Activated CD4-positive, alpha-beta T cell treated with anti-CD3 and anti-CD28 coated beads, Interleukin-2, amount 10 ng/mL, durations not matched to agents 7 days and 5 days (primary cell): Measurements from ENCODE around the gene PTPN11. TPM values are rescaled to one million over a fixed set of nuclear protein-coding genes. Genes with fewer than 3 reads are reported as not detected.
A peak's percentile ranks its signal among the peaks of the same experiment; 100 is the strongest.
"Not testable (repeated sequence)": the region's sequence is repeated elsewhere in the genome, so short reads cannot be mapped to it uniquely, and the experiment has no call there.

Source experiments
- CTCF ChIA-PET: fragments of 350-600 bp; sonication (Branson Sonifier 250); formaldehyde crosslinking; loops from one replicate; lab custom pipeline; 2021; ENCODE audit warnings: antibody characterized with exemption; lab: Charles Lee
- POLR2A ChIA-PET: fragments of 350-600 bp; sonication (Branson Sonifier 250); formaldehyde crosslinking; loops from one replicate; lab custom pipeline; 2021; ENCODE audit warnings: antibody characterized with exemption; lab: Charles Lee
- DNase-seq: peaks from one replicate; pipeline ENCODE4 v3.0.0-alpha.2; 2020
- H3K27ac Mint-ChIP-seq: one replicate; pipeline ENCODE4 v1.8.0; 2021; ENCODE audit warnings: mild to moderate bottlenecking, moderate library complexity, mixed read lengths
- H3K27me3 Mint-ChIP-seq: one replicate; pipeline ENCODE4 v1.8.0; 2021; ENCODE audit warnings: mixed read lengths
- H3K36me3 Mint-ChIP-seq: one replicate; pipeline ENCODE4 v1.8.0; 2021; ENCODE audit warnings: low read depth, mixed read lengths
- H3K4me1 Mint-ChIP-seq: one replicate; pipeline ENCODE4 v1.8.0; 2021; ENCODE audit warnings: mixed read lengths
- H3K4me3 Mint-ChIP-seq: one replicate; pipeline ENCODE4 v1.8.0; 2021; ENCODE audit warnings: mild to moderate bottlenecking, moderate library complexity, mixed read lengths
- H3K9me3 Mint-ChIP-seq: one replicate; pipeline ENCODE4 v1.8.0; 2021; ENCODE audit warnings: mixed read lengths
- total RNA-seq, 2 experiments: library from RNA; stranded (reverse); gene quantifications; one replicate each; pipeline ENCODE4 v1.2.3, GENCODE V29; 2021

PTPN11 gene
- total RNA-seq, 2 experiments from 2014 or later, result 79.2 to 84.4 TPM

- CTCF ChIA-PET, DNase-seq: not testable (repeated sequence)
- peaks cover 12% of the 10 kb centered on the region for H3K27me3 Mint-ChIP-seq
Measured at GRCh38 chr12:112389922-112390654, 28.7 kb upstream of the PTPN11 start.

DNA sequence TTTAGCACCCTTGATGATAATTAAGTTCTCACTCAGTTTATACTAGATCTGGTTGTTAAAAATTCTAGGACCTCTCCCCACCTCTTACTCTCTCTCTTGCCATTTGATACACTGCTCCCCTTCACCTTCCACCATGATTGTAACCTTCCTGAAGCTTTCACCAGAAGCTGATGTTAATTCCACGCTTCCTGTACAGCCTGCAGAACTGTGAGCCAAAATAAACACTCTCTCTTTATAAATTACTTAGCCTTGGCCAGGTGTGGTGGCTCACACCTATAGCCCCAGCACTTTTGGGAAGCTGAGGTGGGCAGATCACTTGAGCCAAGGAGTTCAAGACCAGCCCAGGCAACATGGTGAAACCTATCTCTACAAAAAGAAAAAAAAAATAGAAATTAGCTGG lies 25.4 kb upstream of the PTPN11 start:
- Mint-ChIP-seq H3K27ac (no peak overlapping the region), H3K4me3 (no peak overlapping the region), H3K36me3 (no peaks in the 10 kb centered on the region), H3K27me3 (peaks cover 9% of the 10 kb centered on the region), H3K4me1 (no peaks in the 10 kb centered on the region), H3K9me3 (peaks cover 3% of the 10 kb centered on the region)
- ChIA-PET POLR2A (interaction anchor here (0.6 kb wide), 1 partner anchor 45 kb away, joined by 3 read pairs; no protein-coding TSS in a partner anchor), CTCF (interaction anchor here (0.6 kb wide), 2 partner anchors 37 to 53 kb away, joined by 3 read pairs; no protein-coding TSS in a partner anchor)
- no peak for DNase-seq

More at GRCh38 chr12:112389922-112390654, 28.7 kb upstream of the PTPN11 start:
- H3K36me3 Mint-ChIP-seq, H3K4me3 Mint-ChIP-seq, H3K9me3 Mint-ChIP-seq, H3K27ac Mint-ChIP-seq, POLR2A ChIA-PET: not testable (repeated sequence)
- H3K4me1 Mint-ChIP-seq, result peaks cover 12% of the 10 kb centered on the region

DNA sequence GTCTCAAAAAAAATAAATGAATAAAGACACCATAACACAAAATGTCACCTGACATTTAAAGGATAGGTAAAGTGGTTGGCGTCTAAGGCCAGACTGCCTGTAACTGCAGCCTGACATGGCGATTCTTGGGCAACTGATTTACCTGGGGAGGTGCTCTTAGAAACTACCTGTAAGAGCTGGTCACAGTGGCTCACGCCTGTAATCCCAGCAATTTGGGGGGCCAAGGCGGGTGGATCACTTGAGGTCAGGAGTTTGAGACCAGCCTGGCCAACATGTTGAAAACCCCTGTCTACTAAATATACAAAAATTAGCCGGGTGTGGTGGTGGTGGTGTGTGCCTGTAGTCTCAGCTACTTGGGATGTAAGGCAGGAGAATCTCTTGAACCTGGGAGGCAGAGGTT lies 17.7 kb upstream of the PTPN11 start:
- H3K4me1 Mint-ChIP-seq, result peaks cover 2% of the 10 kb centered on the region
- no peaks in the 10 kb centered on the region for H3K9me3 Mint-ChIP-seq
- DNase-seq, result no peak
- H3K4me3 Mint-ChIP-seq, result no peak overlapping the region
- ChIA-PET CTCF (interaction anchor here (0.7 to 1.6 kb wide), 3 partner anchors 10 to 69 kb away, joined by 3 to 4 read pairs (median 3); no protein-coding TSS in a partner anchor), POLR2A (no interaction called here)
- no peaks in the 10 kb centered on the region for H3K27me3 Mint-ChIP-seq
- H3K27ac Mint-ChIP-seq, result no peak overlapping the region
- peaks cover 17% of the 10 kb centered on the region for H3K36me3 Mint-ChIP-seq

DNA sequence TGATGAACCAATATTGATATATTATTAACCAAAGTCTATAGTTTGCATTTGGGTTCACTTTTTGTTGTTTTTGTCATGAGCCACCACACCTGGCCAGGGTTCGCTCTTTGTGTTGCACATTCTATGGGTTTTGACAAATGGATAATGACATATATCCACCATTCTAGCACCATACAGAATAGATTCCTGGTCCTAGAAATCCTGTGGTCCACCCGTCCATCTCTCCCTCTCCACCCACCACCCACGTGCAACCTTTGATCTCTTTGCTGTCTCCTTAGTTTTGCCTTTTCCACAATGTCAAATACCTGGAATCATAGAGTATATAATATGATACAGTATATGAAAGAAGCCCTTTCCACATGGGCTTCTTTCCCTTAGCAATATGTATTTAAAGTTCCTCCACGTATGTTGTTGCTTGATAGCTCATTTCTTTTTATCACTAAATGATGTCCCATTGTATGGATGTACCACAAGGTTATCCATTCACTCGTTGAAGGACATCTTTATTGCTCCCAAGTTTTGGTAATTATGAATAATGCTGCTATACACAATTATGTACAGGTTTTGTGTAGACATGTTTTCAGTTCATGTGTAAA lies 16.7 kb upstream of the PTPN11 start:
- Mint-ChIP-seq H3K4me3 (no peak overlapping the region), H3K36me3 (peaks cover 25% of the 10 kb centered on the region), H3K9me3 (no peaks in the 10 kb centered on the region), H3K27ac (no peak overlapping the region), H3K4me1 (peaks cover 8% of the 10 kb centered on the region), H3K27me3 (no peaks in the 10 kb centered on the region)
- no peak for DNase-seq
- ChIA-PET POLR2A (no interaction called here), CTCF (interaction anchor here (0.5 to 1.6 kb wide), 3 partner anchors 9 to 327 kb away, joined by 3 to 6 read pairs (median 4); no protein-coding TSS in a partner anchor)

GRCh38 chr12:112406519-112407488 lies 11.9 kb upstream of the PTPN11 start:
- Mint-ChIP-seq H3K4me1 (peaks cover 40% of the 10 kb centered on the region), H3K36me3 (peaks cover 46% of the 10 kb centered on the region), H3K27ac (peak overlapping the region; percentile 57), H3K9me3 (no peaks in the 10 kb centered on the region), H3K4me3 (peak overlapping the region; percentile 100), H3K27me3 (no peaks in the 10 kb centered on the region)
- ChIA-PET POLR2A (no interaction called here), CTCF (no interaction called here)
- DNase-seq, result no peak

GRCh38 chr12:112407683-112408082 lies 11.1 kb upstream of the PTPN11 start:
- Mint-ChIP-seq H3K4me3 (peak overlapping the region; percentile 100), H3K4me1 (peaks cover 40% of the 10 kb centered on the region), H3K36me3 (peaks cover 46% of the 10 kb centered on the region), H3K27ac (peak overlapping the region; percentile 100)
- POLR2A ChIA-PET, CTCF ChIA-PET, H3K27me3 Mint-ChIP-seq, H3K9me3 Mint-ChIP-seq, DNase-seq: not testable (repeated sequence)

DNA sequence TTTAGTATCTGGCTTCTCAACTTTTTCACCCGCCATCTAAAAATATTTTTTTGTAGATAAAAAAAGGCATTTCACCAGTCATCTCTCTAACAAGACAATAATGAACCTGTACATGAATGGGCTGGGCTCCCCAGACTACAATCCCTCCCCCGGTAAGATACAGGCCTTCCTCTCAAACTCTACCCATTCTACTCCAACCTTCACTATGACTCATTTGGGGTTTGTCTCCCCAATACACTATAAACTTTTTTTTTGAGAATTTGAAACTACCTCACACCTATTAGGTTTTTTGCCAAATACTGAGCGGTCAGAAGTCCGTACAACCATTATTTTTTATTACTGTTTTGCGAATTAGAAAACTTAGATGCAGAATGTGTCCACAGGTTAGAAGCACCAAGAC lies 10.1 kb upstream of the PTPN11 start:
- ChIA-PET POLR2A (no interaction called here), CTCF (no interaction called here)
- peaks cover 40% of the 10 kb centered on the region for H3K4me1 Mint-ChIP-seq
- H3K9me3 Mint-ChIP-seq, result no peaks in the 10 kb centered on the region
- H3K36me3 Mint-ChIP-seq, result peaks cover 46% of the 10 kb centered on the region
- peak; percentile 21 for DNase-seq
- H3K27me3 Mint-ChIP-seq, result no peaks in the 10 kb centered on the region
- H3K4me3 Mint-ChIP-seq, result peak overlapping the region; percentile 100
- H3K27ac Mint-ChIP-seq, result peak overlapping the region; percentile 100

- peaks cover 40% of the 10 kb centered on the region for H3K4me1 Mint-ChIP-seq
- no peaks in the 10 kb centered on the region for H3K9me3 Mint-ChIP-seq
- H3K27me3 Mint-ChIP-seq, result no peaks in the 10 kb centered on the region
- H3K4me3 Mint-ChIP-seq, result peak within 1 kb of the TSS; percentile 100
- peaks cover 46% of the 10 kb centered on the region for H3K36me3 Mint-ChIP-seq
- ChIA-PET POLR2A (no interaction called here), CTCF (no interaction called here)
- peak; percentile 89 for DNase-seq
- peak within 1 kb of the TSS; percentile 100 for H3K27ac Mint-ChIP-seq
Measured at GRCh38 chr12:112409064-112409905, 9.5 kb upstream of the PTPN11 start, which contains the start of gene RPL6. Gene RPL6, minus strand, starts transcription at chr12:112409605. Its CDS starts 949 bp downstream, at chr12:112408656.

DNA sequence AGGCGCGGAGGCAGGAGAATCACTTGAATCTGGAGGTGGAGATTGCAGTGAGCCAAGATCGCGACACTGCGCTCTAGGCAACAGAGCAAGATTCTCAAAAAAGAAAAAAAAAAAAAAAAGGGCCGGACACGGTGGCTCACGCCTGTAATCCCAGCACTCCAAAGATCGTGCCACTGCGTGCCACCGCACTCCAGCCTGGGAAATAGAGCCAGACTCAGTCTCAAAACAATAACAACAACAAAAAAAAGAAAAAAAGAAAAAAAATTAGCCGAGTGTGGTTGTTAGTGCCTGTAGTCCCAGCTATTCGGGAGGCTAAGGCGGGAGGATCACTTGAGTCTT lies 8.9 kb upstream of the PTPN11 start:
- H3K36me3 Mint-ChIP-seq, result peaks cover 41% of the 10 kb centered on the region
- ChIA-PET CTCF (interaction anchor here (0.6 to 0.9 kb wide), 5 partner anchors 8 to 1132 kb away, joined by 3 to 4 read pairs (median 3); no protein-coding TSS in a partner anchor), POLR2A (no interaction called here)
- no peaks in the 10 kb centered on the region for H3K9me3 Mint-ChIP-seq
- H3K4me1 Mint-ChIP-seq, result peaks cover 40% of the 10 kb centered on the region
- DNase-seq, result no peak
- H3K27ac Mint-ChIP-seq, result peak overlapping the region; percentile 100
- H3K27me3 Mint-ChIP-seq, result no peaks in the 10 kb centered on the region
- peak overlapping the region; percentile 100 for H3K4me3 Mint-ChIP-seq

DNA sequence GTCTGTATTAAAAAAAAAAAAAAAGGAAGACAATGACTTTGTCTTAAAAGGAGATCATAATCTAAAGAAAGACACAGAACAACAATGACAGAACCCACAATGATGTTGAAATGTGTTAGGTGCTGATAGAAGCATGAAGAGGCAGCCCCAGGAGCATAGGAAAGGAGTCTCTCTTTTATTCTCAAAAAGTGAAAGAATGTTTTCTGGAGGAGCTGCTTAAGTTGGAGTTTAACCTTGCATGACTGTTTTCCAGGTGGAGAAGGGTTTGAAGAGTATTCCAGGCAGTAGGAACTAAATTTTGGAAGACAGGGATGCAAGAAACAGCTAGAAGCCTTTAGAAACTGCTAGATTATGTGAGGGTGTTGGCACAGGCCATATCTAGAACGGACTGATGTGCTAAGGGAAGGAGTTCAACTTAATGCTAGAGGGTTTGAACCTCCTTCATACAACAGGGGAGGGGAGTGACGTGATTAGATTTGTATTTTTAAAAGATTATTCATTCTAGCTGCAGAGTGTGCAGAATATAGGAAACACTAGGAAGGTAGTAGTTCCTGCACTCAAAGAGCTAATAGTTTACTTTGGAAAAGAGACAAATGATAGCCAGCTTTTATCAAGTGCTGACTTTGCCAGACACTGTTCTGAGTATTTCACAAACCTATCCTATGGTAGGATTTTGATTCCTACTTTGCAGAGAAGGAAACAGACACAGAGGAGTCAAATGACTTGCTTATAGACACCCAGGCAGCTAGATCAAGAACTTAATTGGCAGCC lies 4.7 kb upstream of the PTPN11 start:
- DNase-seq, result no peak
- Mint-ChIP-seq H3K27ac (no peak overlapping the region), H3K9me3 (no peaks in the 10 kb centered on the region), H3K4me3 (no peak overlapping the region), H3K36me3 (peaks cover 3% of the 10 kb centered on the region), H3K27me3 (no peaks in the 10 kb centered on the region), H3K4me1 (peaks cover 22% of the 10 kb centered on the region)
- POLR2A ChIA-PET, result no interaction called here
- CTCF ChIA-PET, result interaction anchor here (0.6 to 1.4 kb wide), 2 partner anchors 27 to 379 kb away, joined by 4 to 6 read pairs; no protein-coding TSS in a partner anchor

DNA sequence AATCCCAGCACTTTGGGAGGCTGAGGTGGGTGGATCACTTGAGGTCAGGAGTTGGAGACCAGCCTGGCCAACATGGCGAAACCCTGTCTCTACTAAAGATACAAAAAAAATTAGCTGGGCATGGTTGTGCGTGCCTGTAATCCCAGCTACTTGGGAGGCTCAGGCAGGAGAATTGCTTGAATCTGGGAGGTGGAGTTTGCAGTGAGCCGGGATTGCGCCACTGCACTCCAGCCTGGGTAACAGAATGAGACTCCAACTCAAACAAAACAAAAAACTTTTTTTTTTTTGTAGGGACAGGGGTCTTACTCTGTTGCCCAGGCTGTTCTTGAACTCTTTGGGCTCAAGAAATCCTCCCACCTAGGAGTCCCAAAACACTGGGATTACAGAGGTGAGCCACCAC lies 3.3 kb upstream of the PTPN11 start:
- H3K27ac Mint-ChIP-seq, H3K4me3 Mint-ChIP-seq, H3K27me3 Mint-ChIP-seq, H3K9me3 Mint-ChIP-seq, POLR2A ChIA-PET, DNase-seq, H3K36me3 Mint-ChIP-seq: not testable (repeated sequence)
- CTCF ChIA-PET, result interaction anchor here (0.6 to 1.4 kb wide), 2 partner anchors 13 to 29 kb away, joined by 4 to 5 read pairs; no protein-coding TSS in a partner anchor
- peaks cover 27% of the 10 kb centered on the region for H3K4me1 Mint-ChIP-seq
